ENCODE measurements around the gene STOML2. TPM values are rescaled to one million over a fixed set of nuclear protein-coding genes. Genes with fewer than 3 reads are reported as not detected.
A peak's percentile ranks its signal among the peaks of the same experiment; 100 is the strongest.
"Not testable (repeated sequence)": the region's sequence is repeated elsewhere in the genome, so short reads cannot be mapped to it uniquely, and the experiment has no call there.

STOML2 gene
- 23.4 TPM for total RNA-seq

DNA sequence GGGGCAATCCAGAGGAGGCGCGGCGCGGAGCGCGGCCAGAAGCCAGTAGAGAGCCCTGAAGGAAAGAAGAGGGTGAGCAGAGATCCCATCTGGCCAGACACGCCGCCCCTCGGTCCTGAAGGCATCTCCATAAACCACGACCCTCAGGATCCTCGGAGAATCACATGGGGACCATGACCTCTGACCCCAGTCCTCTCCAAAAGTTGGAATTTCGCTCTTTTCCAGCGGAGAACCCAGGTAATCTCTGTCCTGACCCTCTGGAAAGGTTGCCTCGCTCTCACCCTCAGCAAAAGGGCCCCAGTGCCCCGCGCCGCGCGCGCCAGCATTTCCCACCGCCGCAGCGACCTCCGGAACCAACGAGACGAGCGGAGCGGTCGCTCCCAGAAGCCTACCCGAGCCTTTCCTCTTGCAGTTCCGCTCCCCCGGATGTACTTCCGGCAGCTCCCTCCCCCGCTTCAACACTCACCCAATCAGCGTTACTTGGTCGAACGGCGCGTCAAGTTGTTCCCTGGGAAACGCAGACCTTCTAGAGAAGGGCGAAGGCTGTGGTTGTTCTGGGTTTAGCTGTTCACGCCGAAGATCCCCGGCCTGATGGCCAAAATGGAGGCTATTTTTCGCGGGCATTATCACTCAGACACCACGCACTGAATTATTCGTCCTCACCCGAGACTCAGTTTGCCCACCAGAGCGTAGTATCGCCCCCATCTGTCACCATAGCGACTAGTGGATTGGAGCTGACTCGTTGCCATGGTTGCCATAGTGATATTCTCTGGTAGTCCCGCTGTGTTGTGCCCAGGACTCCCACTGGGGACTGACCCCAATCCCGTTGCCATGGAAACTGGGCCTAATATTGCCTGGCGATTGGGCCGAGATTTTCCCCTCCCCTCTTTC, at the start of gene STOML2:
TSS of gene STOML2 (minus strand) at position 363 of the 891 bp plus-strand sequence. CDS start at position 326, 37 bp downstream.
- Histone ChIP-seq H3K27me3 (ENCODE audit: insufficient read depth, low read length) (no peaks in the 10 kb centered on the region), H3K9me3 (ENCODE audit: low read depth, low read length) (no peaks in the 10 kb centered on the region), H3K4me3 (ENCODE audit: low read length) (peak within 1 kb of the TSS; percentile 79), H3K4me1 (ENCODE audit: insufficient read depth, low read length) (peaks cover 24% of the 10 kb centered on the region)

GRCh38 chr9:35147941-35148563, 45.1 kb upstream of the STOML2 start:
- not testable (repeated sequence) for H3K27me3 ChIP-seq (ENCODE audit: insufficient read depth, low read length); H3K4me1 ChIP-seq (ENCODE audit: insufficient read depth, low read length); H3K4me3 ChIP-seq (ENCODE audit: low read length)
- H3K9me3 ChIP-seq (ENCODE audit: low read depth, low read length) = peaks cover 26% of the 10 kb centered on the region

DNA sequence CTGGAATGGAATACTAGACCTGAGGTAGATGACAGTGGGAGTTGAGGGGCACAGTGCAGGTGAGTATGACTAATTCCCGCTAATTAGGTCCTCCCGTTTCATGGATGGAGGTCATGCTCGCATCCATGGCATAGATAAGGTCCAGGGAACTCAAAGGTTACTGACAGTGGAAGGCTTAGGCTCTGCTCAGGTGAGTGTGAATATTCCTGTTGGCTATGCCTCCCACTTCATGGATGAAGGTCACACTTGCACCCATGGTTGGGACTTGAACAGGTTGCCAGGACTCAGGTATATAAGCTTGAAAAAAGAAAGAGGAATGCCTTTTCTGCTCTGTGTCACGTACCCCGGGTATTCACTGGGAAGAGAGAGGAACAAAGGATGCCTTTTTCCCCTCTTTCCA, 39.1 kb upstream of the STOML2 start:
- no peaks in the 10 kb centered on the region for H3K4me1 ChIP-seq (ENCODE audit: insufficient read depth, low read length)
- H3K4me3 ChIP-seq (ENCODE audit: low read length) = no peak overlapping the region
- H3K27me3 ChIP-seq (ENCODE audit: insufficient read depth, low read length) = no peaks in the 10 kb centered on the region
- peaks cover 9% of the 10 kb centered on the region for H3K9me3 ChIP-seq (ENCODE audit: low read depth, low read length)

DNA sequence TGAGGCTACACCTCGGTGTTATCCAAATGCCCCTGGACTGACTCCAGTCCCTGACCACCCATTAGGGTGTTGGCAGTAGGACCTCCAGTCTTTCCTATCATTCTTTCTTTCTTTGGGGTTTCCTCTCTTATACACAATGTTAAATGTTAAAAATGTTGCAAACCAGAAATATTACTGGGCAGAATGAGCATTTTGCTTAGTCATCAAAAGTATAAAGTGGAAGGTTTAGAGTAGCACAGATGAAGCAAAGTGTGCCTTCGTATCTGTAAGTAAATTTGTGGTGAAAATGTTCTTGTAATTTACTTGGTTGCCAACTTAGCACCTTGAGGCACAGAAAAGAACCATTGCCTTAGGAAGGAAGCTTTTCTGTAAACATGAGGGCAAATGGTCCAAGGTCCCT, 37.2 kb upstream of the STOML2 start:
- Histone ChIP-seq H3K4me1 (ENCODE audit: insufficient read depth, low read length) (no peaks in the 10 kb centered on the region), H3K27me3 (ENCODE audit: insufficient read depth, low read length) (no peaks in the 10 kb centered on the region), H3K9me3 (ENCODE audit: low read depth, low read length) (peaks cover 9% of the 10 kb centered on the region), H3K4me3 (ENCODE audit: low read length) (no peak overlapping the region)

DNA sequence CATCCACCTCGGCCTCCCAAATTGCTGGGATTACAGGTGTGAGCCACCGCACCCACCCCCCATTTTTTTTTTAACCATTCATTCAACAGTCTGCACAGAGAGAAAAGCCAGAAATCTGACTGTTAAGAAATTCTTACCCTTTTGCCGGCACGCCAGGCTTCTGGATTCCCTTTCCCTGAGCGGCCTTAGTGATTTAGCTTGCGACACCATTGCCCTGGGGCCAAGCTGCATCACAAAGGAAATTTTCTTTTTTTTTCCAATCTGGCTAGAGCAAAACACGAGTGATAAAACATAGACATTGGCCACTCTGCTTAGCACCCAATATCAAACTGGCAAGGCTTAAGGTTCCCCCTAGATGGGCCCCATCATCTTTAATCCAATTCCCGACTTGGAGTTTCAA, 33.9 kb upstream of the STOML2 start:
- no peaks in the 10 kb centered on the region for H3K4me1 ChIP-seq (ENCODE audit: insufficient read depth, low read length)
- no peak overlapping the region for H3K4me3 ChIP-seq (ENCODE audit: low read length)
- no peaks in the 10 kb centered on the region for H3K27me3 ChIP-seq (ENCODE audit: insufficient read depth, low read length)
- no peaks in the 10 kb centered on the region for H3K9me3 ChIP-seq (ENCODE audit: low read depth, low read length)

DNA sequence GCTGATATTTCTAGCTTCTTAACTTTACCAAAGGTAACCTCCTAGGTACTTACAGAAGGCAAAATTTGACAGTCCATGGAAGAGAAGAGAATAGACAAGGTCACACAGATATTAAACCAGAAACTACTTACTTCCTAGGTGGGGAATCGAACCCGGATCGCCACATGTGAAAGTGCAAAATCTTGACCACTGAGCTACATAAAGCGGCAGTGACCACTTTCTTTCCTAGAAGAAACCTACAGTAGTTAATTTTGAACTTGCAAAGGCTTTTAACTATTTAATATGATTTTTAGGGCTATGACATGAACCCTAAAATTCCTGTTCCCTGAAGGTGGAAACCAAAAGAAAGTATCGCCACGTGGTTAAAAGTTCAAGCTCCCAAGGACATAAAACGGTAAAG, 33.1 kb upstream of the STOML2 start:
- no peak overlapping the region for H3K4me3 ChIP-seq (ENCODE audit: low read length)
- H3K9me3 ChIP-seq (ENCODE audit: low read depth, low read length) = no peaks in the 10 kb centered on the region
- no peaks in the 10 kb centered on the region for H3K4me1 ChIP-seq (ENCODE audit: insufficient read depth, low read length)
- H3K27me3 ChIP-seq (ENCODE audit: insufficient read depth, low read length) = no peaks in the 10 kb centered on the region

- Histone ChIP-seq H3K4me3 (ENCODE audit: low read length) (no peak overlapping the region), H3K4me1 (ENCODE audit: insufficient read depth, low read length) (no peaks in the 10 kb centered on the region), H3K27me3 (ENCODE audit: insufficient read depth, low read length) (no peaks in the 10 kb centered on the region), H3K9me3 (ENCODE audit: low read depth, low read length) (no peaks in the 10 kb centered on the region)
Observed at GRCh38 chr9:35134920-35135319, 32.0 kb upstream of the STOML2 start.

- Histone ChIP-seq H3K9me3 (ENCODE audit: low read depth, low read length) (no peaks in the 10 kb centered on the region), H3K4me1 (ENCODE audit: insufficient read depth, low read length) (peaks cover 46% of the 10 kb centered on the region), H3K4me3 (ENCODE audit: low read length) (no peak overlapping the region), H3K27me3 (ENCODE audit: insufficient read depth, low read length) (no peaks in the 10 kb centered on the region)
Observed at GRCh38 chr9:35116898-35117551, 14.1 kb upstream of the STOML2 start.

GRCh38 chr9:35116539-35116897, 13.6 kb upstream of the STOML2 start:
- H3K27me3 ChIP-seq (ENCODE audit: insufficient read depth, low read length) = no peaks in the 10 kb centered on the region
- peaks cover 51% of the 10 kb centered on the region for H3K4me1 ChIP-seq (ENCODE audit: insufficient read depth, low read length)

DNA sequence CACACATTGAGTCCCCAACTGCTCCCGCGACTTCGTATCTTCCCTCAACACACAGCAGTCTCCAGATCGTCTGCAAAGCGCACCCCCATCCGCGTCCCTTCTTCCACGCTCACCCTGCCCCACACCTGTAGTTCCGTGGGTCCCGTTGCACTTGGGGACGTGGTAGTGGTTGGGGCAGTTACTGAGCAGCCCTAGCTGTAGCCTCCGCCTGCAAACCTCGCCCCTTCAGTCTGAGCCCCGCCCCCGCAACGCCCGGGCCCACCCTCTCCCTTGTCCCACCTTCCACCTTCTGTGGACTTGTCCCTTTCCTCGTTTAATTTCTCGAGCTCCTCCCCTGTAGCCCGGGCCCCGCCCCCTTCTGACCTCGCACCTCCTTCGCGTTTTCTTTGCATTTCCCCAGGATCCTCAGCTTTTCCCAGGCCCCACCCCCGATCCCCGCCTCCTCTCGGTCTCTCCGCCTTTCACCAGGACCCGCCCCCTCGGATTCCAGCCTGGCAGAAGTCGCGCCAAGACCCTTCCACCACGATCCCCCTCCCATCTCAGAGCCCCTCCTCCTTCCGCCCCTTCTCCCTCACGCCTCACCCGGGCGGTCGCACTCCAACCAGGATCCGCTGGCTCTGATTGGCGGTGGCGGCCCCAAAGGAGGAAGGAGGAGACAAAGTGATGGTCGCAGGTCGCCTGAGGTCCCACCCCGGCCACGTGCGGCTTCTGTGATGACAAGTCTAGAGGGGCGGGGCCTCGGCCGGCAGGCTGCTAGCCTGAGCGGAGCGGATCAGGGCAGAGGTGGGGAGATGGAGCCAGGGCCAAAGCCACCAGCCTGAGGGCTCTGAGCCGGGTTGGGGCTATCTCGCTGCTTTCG, 13.0 kb upstream of the STOML2 start, which contains the start of gene ATOSB:
TSS of gene ATOSB (minus strand) at position 183 of the 859 bp plus-strand sequence. CDS start 7,588 bp downstream, outside the sequence.
- Histone ChIP-seq H3K4me3 (ENCODE audit: low read length) (peak within 1 kb of the TSS; percentile 75), H3K27me3 (ENCODE audit: insufficient read depth, low read length) (no peaks in the 10 kb centered on the region), H3K4me1 (ENCODE audit: insufficient read depth, low read length) (peaks cover 54% of the 10 kb centered on the region), H3K9me3 (ENCODE audit: low read depth, low read length) (no peaks in the 10 kb centered on the region)

More at GRCh38 chr9:35116539-35116897, 13.6 kb upstream of the STOML2 start:
- Histone ChIP-seq H3K4me3 (ENCODE audit: low read length) (peak overlapping the region; percentile 75), H3K9me3 (ENCODE audit: low read depth, low read length) (no peaks in the 10 kb centered on the region)

GRCh38 chr9:35114840-35115628, 12.1 kb upstream of the STOML2 start:
- Histone ChIP-seq H3K4me3 (ENCODE audit: low read length) (peak overlapping the region; percentile 75), H3K27me3 (ENCODE audit: insufficient read depth, low read length) (no peaks in the 10 kb centered on the region), H3K4me1 (ENCODE audit: insufficient read depth, low read length) (peaks cover 63% of the 10 kb centered on the region), H3K9me3 (ENCODE audit: low read depth, low read length) (no peaks in the 10 kb centered on the region)

DNA sequence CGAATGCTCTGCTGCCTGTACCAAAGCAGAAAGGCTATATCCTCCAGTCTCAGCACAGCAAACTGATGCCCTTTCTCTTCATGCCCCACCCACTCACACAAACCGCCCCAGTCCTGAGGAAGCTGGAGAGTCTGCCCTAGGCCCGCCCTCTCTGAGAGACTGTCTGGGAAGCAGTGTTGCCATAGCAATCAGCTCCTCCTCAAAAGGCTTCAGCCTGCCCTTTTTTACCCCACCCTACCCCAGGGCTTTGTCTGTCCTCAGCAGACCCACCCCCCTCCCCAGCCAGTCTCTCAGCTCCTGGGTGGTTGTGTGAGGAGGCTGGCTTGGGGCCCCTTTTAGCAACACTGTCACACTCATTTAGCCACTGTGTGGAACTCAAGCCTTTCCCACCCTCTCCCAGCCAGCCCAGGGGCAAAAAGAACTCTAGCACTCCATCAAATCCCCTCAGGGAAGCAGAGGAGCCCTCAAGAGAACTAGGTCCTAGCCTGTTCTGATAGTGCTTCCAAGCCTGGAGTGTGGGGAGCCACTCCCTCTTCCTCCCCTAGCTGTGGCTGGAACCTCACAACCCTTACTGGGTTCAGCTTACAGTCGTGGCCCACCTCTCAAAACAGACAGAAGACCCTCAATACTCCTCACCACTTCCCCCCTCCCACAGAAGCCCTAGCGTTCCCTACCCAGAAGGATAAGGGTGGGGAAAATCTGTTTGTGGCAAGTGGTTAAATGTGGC, 11.3 kb upstream of the STOML2 start:
- H3K4me1 ChIP-seq (ENCODE audit: insufficient read depth, low read length) = peaks cover 71% of the 10 kb centered on the region
- no peaks in the 10 kb centered on the region for H3K9me3 ChIP-seq (ENCODE audit: low read depth, low read length)
- no peaks in the 10 kb centered on the region for H3K27me3 ChIP-seq (ENCODE audit: insufficient read depth, low read length)
- H3K4me3 ChIP-seq (ENCODE audit: low read length) = peak overlapping the region; percentile 75

DNA sequence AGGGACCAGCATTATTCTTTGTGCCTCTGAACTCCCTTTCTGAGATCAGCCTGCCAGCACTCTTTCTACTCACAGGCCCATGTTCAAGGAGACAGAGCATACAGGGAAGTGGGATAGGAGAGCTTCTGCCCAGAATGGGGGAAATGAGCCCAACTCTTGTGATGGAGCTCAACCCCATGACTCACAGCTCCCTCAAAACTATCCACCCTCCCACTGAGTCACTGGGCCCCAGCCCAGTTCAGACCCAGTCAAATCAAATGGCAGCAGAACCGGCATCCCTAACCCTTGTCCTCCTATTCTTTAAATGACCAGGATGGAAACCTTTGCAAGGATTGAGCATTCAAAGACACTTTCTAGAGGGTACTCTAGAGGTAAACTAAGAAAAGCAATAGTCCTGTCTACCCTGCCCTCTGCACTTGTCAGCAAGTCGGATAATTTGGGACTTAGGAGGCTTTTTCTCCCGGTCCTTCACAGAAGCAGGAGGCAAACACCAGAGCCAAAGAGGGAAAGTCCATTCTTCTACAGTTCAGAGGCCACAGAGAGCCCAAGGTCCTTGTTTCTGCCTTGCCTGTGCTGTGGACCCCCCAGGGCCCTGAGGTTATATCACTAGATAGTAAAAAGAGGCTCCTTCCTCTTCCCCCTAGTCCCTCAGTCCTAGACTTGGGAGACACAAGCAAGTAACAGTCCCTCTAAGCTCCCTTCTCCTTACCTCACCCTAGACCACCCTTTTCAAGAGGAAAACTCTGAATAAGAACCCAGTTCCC, 9.5 kb upstream of the STOML2 start:
- H3K9me3 ChIP-seq (ENCODE audit: low read depth, low read length) = no peaks in the 10 kb centered on the region
- peaks cover 74% of the 10 kb centered on the region for H3K4me1 ChIP-seq (ENCODE audit: insufficient read depth, low read length)

More for the DNA sequence above, 9.5 kb upstream of the STOML2 start:
- H3K27me3 ChIP-seq (ENCODE audit: insufficient read depth, low read length) = no peaks in the 10 kb centered on the region
- H3K4me3 ChIP-seq (ENCODE audit: low read length) = peak overlapping the region; percentile 28
